Natural killer cell (primary cell): ENCODE measurements around the gene CXXC5. TPM values are rescaled to one million over a fixed set of nuclear protein-coding genes. Genes with fewer than 3 reads are reported as not detected.

Experiments used
- ATAC-seq, 3 donors: fragments of 150-1000 bp in 2 of 3; fragments of 200-7000 bp in 1 of 3; cut with Tn5 transposase; 1 replicate in 1 of 3; 2 replicates in 2 of 3; pipeline ENCODE4 v1.10.0; 2021; ENCODE audit warnings: mild to moderate bottlenecking in 2 of 3, moderate library complexity in 2 of 3
- DNase-seq, 2 donors: peaks; one replicate each; pipeline versions ENCODE4 v3.0.0 to v3.0.0-alpha.2; 2013 to 2021; ENCODE audit warnings: mixed read lengths in 1 of 2
- H3K27ac ChIP-seq: one replicate; pipeline ENCODE4 v1.5.1; 2013; ENCODE audit warnings: mild to moderate bottlenecking, low read length
- H3K27me3 ChIP-seq: one replicate; pipeline ENCODE4 v1.6.1; 2013; ENCODE audit warnings: low read length; ENCODE audit not compliant: control insufficient read depth, insufficient read depth
- H3K36me3 ChIP-seq: one replicate; pipeline ENCODE4 v1.6.1; 2013; ENCODE audit warnings: low read length; ENCODE audit not compliant: control insufficient read depth, insufficient read depth
- H3K4me1 ChIP-seq: one replicate; pipeline ENCODE4 v1.6.1; 2013; ENCODE audit warnings: low read length; ENCODE audit not compliant: control insufficient read depth, insufficient read depth
- H3K4me3 ChIP-seq: one replicate; pipeline ENCODE4 v1.5.1; 2013; ENCODE audit warnings: low read length
- H3K9me3 ChIP-seq: one replicate; pipeline ENCODE4 v1.6.1; 2013; ENCODE audit warnings: low read length; ENCODE audit not compliant: control insufficient read depth, insufficient read depth
- H3K27ac Mint-ChIP-seq, 2 donors: one replicate each; pipeline ENCODE4 v1.8.0; 2022; ENCODE audit warnings: mild to moderate bottlenecking in 2 of 2, mixed read lengths in 2 of 2, moderate library complexity in 1 of 2
- H3K27me3 Mint-ChIP-seq, 2 donors: one replicate each; pipeline ENCODE4 v1.8.0; 2022; ENCODE audit warnings: low read depth in 2 of 2, mixed read lengths in 2 of 2
- H3K36me3 Mint-ChIP-seq: one replicate; pipeline ENCODE4 v1.8.0; 2022; ENCODE audit warnings: mixed read lengths
- H3K4me1 Mint-ChIP-seq, 2 donors: one replicate each; pipeline ENCODE4 v1.8.0; 2022; ENCODE audit warnings: mixed read lengths in 2 of 2
- H3K4me3 Mint-ChIP-seq: one replicate; pipeline ENCODE4 v1.8.0; 2022; ENCODE audit warnings: mild to moderate bottlenecking, moderate library complexity, mixed read lengths
- H3K9me3 Mint-ChIP-seq, 2 donors: one replicate each; pipeline ENCODE4 v1.8.0; 2022; ENCODE audit warnings: mixed read lengths in 2 of 2
- CTCF ChIP-seq: fragments of 200-600 bp; IDR thresholded peaks from one replicate; pipeline ENCODE4 v1.8.0; 2022; ENCODE audit warnings: antibody characterized with exemption
- WGBS: methylation state at CpG from one replicate; pipeline ENCODE4 v1.1.7; 2013; ENCODE audit warnings: missing lambda C conversion rate; ENCODE audit not compliant: insufficient coverage; 5-methylcytosine and 5-hydroxymethylcytosine counted together
- intact Hi-C: fragments of 100-400 bp; cut with micrococcal nuclease; formaldehyde crosslinking; loops from one replicate; pipeline ENCODE4 v1.14.2; 2022
- total RNA-seq, 4 donors: library from RNA; stranded (reverse); fragments of 120-200 nt in 1 of 4; gene quantifications; one replicate each; pipeline versions ENCODE4 v1.2.3 to v1.2.4, GENCODE V29; 2013 to 2022

Gene CXXC5
- total RNA-seq, 3 donors from 2014 or later (not counting 1 experiment from before 2014, with no cell fraction given) = 75.6 to 124 (median 84.8) TPM

GRCh38 chr5:139700711-139701055 is 52.5 kb downstream of the CXXC5 start:
- Histone ChIP-seq H3K9me3 (no peaks in the 10 kb centered on the region), H3K27ac (no peak overlapping the region), H3K4me3 (no peak overlapping the region), H3K36me3 (no peaks in the 10 kb centered on the region), H3K27me3 (no peaks in the 10 kb centered on the region), H3K4me1 (peaks cover 71% of the 10 kb centered on the region)
- Mint-ChIP-seq H3K9me3 (no peaks in the 10 kb centered on the region), H3K4me1 (peaks cover 62 to 76% of the 10 kb centered on the region in 2 donors), H3K36me3 (no peaks in the 10 kb centered on the region), H3K27me3 (no peaks in the 10 kb centered on the region), H3K4me3 (peak overlapping the region; percentile 50), H3K27ac (peak overlapping the region; percentile 65 to 77)
- DNase-seq (no peak), ATAC-seq (no peak)
- 93% methylated on average over 3 of the region's 3 CpGs for WGBS
- TF ChIP-seq CTCF = no peak
- intact Hi-C loops = no loop called here

- TF ChIP-seq CTCF = no peak
- Histone ChIP-seq H3K27ac (no peak overlapping the region), H3K4me3 (no peak overlapping the region), H3K9me3 (no peaks in the 10 kb centered on the region), H3K4me1 (peaks cover 68% of the 10 kb centered on the region), H3K36me3 (no peaks in the 10 kb centered on the region), H3K27me3 (no peaks in the 10 kb centered on the region)
- Mint-ChIP-seq H3K27ac (peak overlapping the region; percentile 65 to 77), H3K4me1 (peaks cover 58 to 73% of the 10 kb centered on the region in 2 donors), H3K9me3 (no peaks in the 10 kb centered on the region), H3K36me3 (no peaks in the 10 kb centered on the region), H3K4me3 (peak overlapping the region; percentile 60), H3K27me3 (no peaks in the 10 kb centered on the region)
- peak; percentile 28 to 51 (median 50) for ATAC-seq
- DNase-seq = no peak
- intact Hi-C loops = no loop called here
- WGBS = 2% methylated on average over 14 of the region's 22 CpGs
Measured at GRCh38 chr5:139701056-139701741, 53.0 kb downstream of the CXXC5 start.

GRCh38 chr5:139702548-139702947 is 54.4 kb downstream of the CXXC5 start:
- no peak overlapping the region for H3K27ac ChIP-seq
- peaks cover 55% of the 10 kb centered on the region for H3K4me1 ChIP-seq
- H3K9me3 ChIP-seq = no peaks in the 10 kb centered on the region
- H3K9me3 Mint-ChIP-seq = no peaks in the 10 kb centered on the region
- no peaks in the 10 kb centered on the region for H3K36me3 ChIP-seq
- 82% methylated on average over 3 of the region's 3 CpGs for WGBS
- H3K36me3 Mint-ChIP-seq = no peaks in the 10 kb centered on the region
- peaks cover 49 to 60% of the 10 kb centered on the region in 2 donors for H3K4me1 Mint-ChIP-seq
- no peak for TF ChIP-seq CTCF
- DNase-seq = no peak
- no peak overlapping the region for H3K4me3 ChIP-seq
- H3K27me3 Mint-ChIP-seq = no peaks in the 10 kb centered on the region
- peak overlapping the region in 1 of 2 donors; percentile 53 for H3K27ac Mint-ChIP-seq
- H3K4me3 Mint-ChIP-seq = no peak overlapping the region
- no peak for ATAC-seq
- intact Hi-C loops = no loop called here
- H3K27me3 ChIP-seq = no peaks in the 10 kb centered on the region

- 95% methylated on average over 4 of the region's 4 CpGs for WGBS
Measured at GRCh38 chr5:139704748-139705147, 56.6 kb downstream of the CXXC5 start.

More at GRCh38 chr5:139704748-139705147, 56.6 kb downstream of the CXXC5 start:
- Mint-ChIP-seq H3K27me3 (no peaks in the 10 kb centered on the region), H3K4me3 (no peak overlapping the region), H3K9me3 (no peaks in the 10 kb centered on the region), H3K4me1 (peaks cover 43 to 52% of the 10 kb centered on the region in 2 donors), H3K27ac (peak overlapping the region; percentile 25 to 36), H3K36me3 (no peaks in the 10 kb centered on the region)
- no peak overlapping the region for H3K27ac ChIP-seq
- H3K4me1 ChIP-seq = peaks cover 47% of the 10 kb centered on the region
- no peak overlapping the region for H3K4me3 ChIP-seq
- no peaks in the 10 kb centered on the region for H3K9me3 ChIP-seq
- H3K36me3 ChIP-seq = no peaks in the 10 kb centered on the region
- DNase-seq (no peak), ATAC-seq (no peak)
- intact Hi-C loops = no loop called here
- no peak for TF ChIP-seq CTCF
- H3K27me3 ChIP-seq = no peaks in the 10 kb centered on the region
